NB4 (cell line): Measurements from ENCODE around the gene SPARCL1.
"Not testable (repeated sequence)": the region's sequence is repeated elsewhere in the genome, so short reads cannot be mapped to it uniquely, and the experiment has no call there.

Experiments
- DNase-seq: peaks from one replicate; pipeline ENCODE4 v3.0.0; 2010; ENCODE audit warnings: low read depth
- H3K4me3 ChIP-seq: one replicate; pipeline ENCODE4 v1.5.1; 2011; ENCODE audit warnings: mild to moderate bottlenecking, low read depth, low read length, moderate library complexity
- CTCF ChIP-seq: IDR thresholded peaks from one replicate; pipeline ENCODE4 v1.5.1; 2012; ENCODE audit warnings: low read depth, low read length
- MAX ChIP-seq: IDR thresholded peaks from 2 replicates; pipeline ENCODE4 v1.6.1; 2011; ENCODE audit warnings: low read depth, low read length
- MYC ChIP-seq: IDR thresholded peaks from 2 replicates; pipeline ENCODE4 v1.6.1; 2011; ENCODE audit warnings: low read depth, low read length
- POLR2A ChIP-seq: IDR thresholded peaks from 2 replicates; pipeline ENCODE4 v1.6.1; 2011; ENCODE audit warnings: mild to moderate bottlenecking; ENCODE audit not compliant: insufficient read length; ENCODE audit errors: extremely low read depth

The SPARCL1 gene

GRCh38 chr4:87489678-87490077 is 39.5 kb downstream of the SPARCL1 start:
- DNase-seq: no peak
- no peak overlapping the region for H3K4me3 ChIP-seq
- TF ChIP-seq MAX (no peak), MYC (no peak), CTCF (no peak), POLR2A (no peak)

GRCh38 chr4:87488666-87489065 is 40.5 kb downstream of the SPARCL1 start:
- not testable (repeated sequence) for H3K4me3 ChIP-seq, DNase-seq

- DNase-seq, H3K4me3 ChIP-seq: not testable (repeated sequence)
Measured at GRCh38 chr4:87483247-87483646, 45.9 kb downstream of the SPARCL1 start.

- no peak overlapping the region for H3K4me3 ChIP-seq
- no peak for DNase-seq
- no peak for TF ChIP-seq CTCF
- no peak for TF ChIP-seq MYC
- TF ChIP-seq MAX: no peak
- no peak for TF ChIP-seq POLR2A
Measured at GRCh38 chr4:87481377-87481776, 47.8 kb downstream of the SPARCL1 start.

- no peak for TF ChIP-seq MYC
- DNase-seq: no peak
Measured at GRCh38 chr4:87478732-87479250, 50.4 kb downstream of the SPARCL1 start.

GRCh38 chr4:87476934-87477333 is 52.2 kb downstream of the SPARCL1 start:
- DNase-seq: no peak
- H3K4me3 ChIP-seq: no peak overlapping the region
- TF ChIP-seq MYC (no peak), CTCF (no peak), POLR2A (no peak), MAX (no peak)

More at GRCh38 chr4:87478732-87479250, 50.4 kb downstream of the SPARCL1 start:
- H3K4me3 ChIP-seq: no peak overlapping the region

- no peak overlapping the region for H3K4me3 ChIP-seq
- no peak for TF ChIP-seq POLR2A
- no peak for TF ChIP-seq MAX
- TF ChIP-seq MYC: no peak
- no peak for TF ChIP-seq CTCF
- DNase-seq: no peak
Measured at GRCh38 chr4:87469390-87469789, 59.8 kb downstream of the SPARCL1 start.

- DNase-seq: peak; percentile 65
- H3K4me3 ChIP-seq: no peak overlapping the region
- peak; percentile 42 for TF ChIP-seq CTCF
- TF ChIP-seq MAX: no peak
- no peak for TF ChIP-seq POLR2A
Measured at GRCh38 chr4:87465739-87466366, 63.3 kb downstream of the SPARCL1 start.
